ENCODE results near the gene PBRM1. TPM values are rescaled to one million over a fixed set of nuclear protein-coding genes. Genes with fewer than 3 reads are reported as not detected.
A peak's percentile ranks its signal among the peaks of the same experiment; 100 is the strongest.

PBRM1 gene
- total RNA-seq, 1 experiment from 2014 or later, result 74.2 TPM

DNA sequence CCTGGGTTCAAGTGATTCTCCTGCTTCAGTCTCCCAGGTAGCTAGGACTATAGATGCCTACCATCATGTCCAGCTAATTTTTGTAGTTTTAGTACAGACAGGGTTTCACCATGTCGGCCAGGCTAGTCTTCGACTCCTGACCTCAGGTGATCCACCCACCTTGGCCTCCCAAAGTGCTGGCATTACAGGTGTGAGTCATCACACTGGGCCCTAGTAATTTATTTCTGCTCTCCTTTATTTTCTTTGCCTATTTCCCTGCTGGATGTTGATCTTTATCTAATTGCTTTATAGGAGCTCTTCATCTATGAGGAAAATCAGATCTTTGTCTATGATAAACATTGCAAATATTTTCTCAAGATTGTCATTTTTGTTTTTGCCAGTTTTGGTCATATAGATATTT is 117.6 kb downstream of the PBRM1 start:
- no peaks in the 10 kb centered on the region; a peak in 1 of 5 replicates for H3K9me3 Mint-ChIP-seq
- Histone ChIP-seq H3K4me1 (ENCODE audit: insufficient read depth, low read length) (no peaks in the 10 kb centered on the region), H3K79me1 (ENCODE audit: insufficient read depth, low read depth, low read length, poor library complexity, severe bottlenecking) (no peaks in the 10 kb centered on the region), H2BK15ac (ENCODE audit: low read depth, low read length) (no peak overlapping the region), H2BK120ac (ENCODE audit: low read depth, low read length, poor library complexity, severe bottlenecking) (no peak overlapping the region), H3K27me3 (ENCODE audit: insufficient read depth, low read length) (no peaks in the 10 kb centered on the region), H2BK12ac (ENCODE audit: insufficient read length, low read depth, low read length) (no peak overlapping the region), H3K14ac (ENCODE audit: insufficient read depth, low read length) (no peak overlapping the region), H3T11ph (ENCODE audit: low read length) (no peak overlapping the region), H3K4ac (ENCODE audit: low read depth, low read length) (no peak overlapping the region), H4K20me1 (ENCODE audit: control insufficient read depth, insufficient read depth, insufficient read length) (no peaks in the 10 kb centered on the region), H3K9ac (ENCODE audit: extremely low read depth, insufficient read length, low read length) (no peak overlapping the region), H3K23me2 (ENCODE audit: insufficient read length, low read depth, low read length, poor library complexity, severe bottlenecking) (no peaks in the 10 kb centered on the region), H3K23ac (ENCODE audit: insufficient read length, low read depth, low read length) (no peak overlapping the region), H2AK5ac (ENCODE audit: insufficient read length, low read length) (no peak overlapping the region), H2BK5ac (ENCODE audit: insufficient read length, low read length) (no peak overlapping the region), H3K4me2 (ENCODE audit: insufficient read depth, insufficient read length, low read length) (no peak overlapping the region), H3K56ac (ENCODE audit: insufficient read length, low read depth, low read length) (no peak overlapping the region), H3K9me3 (ENCODE audit: control insufficient read depth, low read depth, low read length) (no peaks in the 10 kb centered on the region), H2BK20ac (ENCODE audit: low read depth, low read length, poor library complexity, severe bottlenecking) (no peak overlapping the region), H3K27ac (ENCODE audit: insufficient read length, low read depth, low read length) (no peak overlapping the region), H3K18ac (ENCODE audit: insufficient read length, low read depth, low read length) (no peak overlapping the region), H4K91ac (ENCODE audit: insufficient read length, low read depth, low read length) (no peak overlapping the region), H4K8ac (replicated peaks; ENCODE audit: insufficient read length, low read depth, low read length) (no peak overlapping the region), H2AFZ (ENCODE audit: low read length) (no peak overlapping the region), H4K5ac (ENCODE audit: insufficient read length, low read depth, low read length) (no peak overlapping the region), H3K79me2 (ENCODE audit: insufficient read depth, low read length) (no peaks in the 10 kb centered on the region)
- no peak for DNase-seq
- TF ChIP-seq, protein P1, sequence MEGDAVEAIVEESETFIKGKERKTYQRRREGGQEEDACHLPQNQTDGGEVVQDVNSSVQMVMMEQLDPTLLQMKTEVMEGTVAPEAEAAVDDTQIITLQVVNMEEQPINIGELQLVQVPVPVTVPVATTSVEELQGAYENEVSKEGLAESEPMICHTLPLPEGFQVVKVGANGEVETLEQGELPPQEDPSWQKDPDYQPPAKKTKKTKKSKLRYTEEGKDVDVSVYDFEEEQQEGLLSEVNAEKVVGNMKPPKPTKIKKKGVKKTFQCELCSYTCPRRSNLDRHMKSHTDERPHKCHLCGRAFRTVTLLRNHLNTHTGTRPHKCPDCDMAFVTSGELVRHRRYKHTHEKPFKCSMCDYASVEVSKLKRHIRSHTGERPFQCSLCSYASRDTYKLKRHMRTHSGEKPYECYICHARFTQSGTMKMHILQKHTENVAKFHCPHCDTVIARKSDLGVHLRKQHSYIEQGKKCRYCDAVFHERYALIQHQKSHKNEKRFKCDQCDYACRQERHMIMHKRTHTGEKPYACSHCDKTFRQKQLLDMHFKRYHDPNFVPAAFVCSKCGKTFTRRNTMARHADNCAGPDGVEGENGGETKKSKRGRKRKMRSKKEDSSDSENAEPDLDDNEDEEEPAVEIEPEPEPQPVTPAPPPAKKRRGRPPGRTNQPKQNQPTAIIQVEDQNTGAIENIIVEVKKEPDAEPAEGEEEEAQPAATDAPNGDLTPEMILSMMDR (conservative IDR thresholded peaks at IDR 0.05), result no peak
- no peaks in the 10 kb centered on the region for H3K4me1 Mint-ChIP-seq
- H3K27ac Mint-ChIP-seq, result peak overlapping the region in 1 of 3 experiments; percentile 61; a peak in 1 of 7 replicates
- no peak overlapping the region for H3K4me3 Mint-ChIP-seq
- peaks cover 6 to 30% (median 24%) of the 10 kb centered on the region in 3 experiments for H3K36me3 Mint-ChIP-seq (ENCODE audit: insufficient read depth in 1 of 3, low read depth in 3 of 3)
- no CpG with 5 or more reads among the region's 2 CpGs for WGBS (ENCODE audit: extremely low coverage, insufficient read length, low lambda C conversion rate)
- H3K27me3 Mint-ChIP-seq (ENCODE audit: low read depth), result no peaks in the 10 kb centered on the region

Measured in H9 (cell line).